Stimulated activated CD4-positive, alpha-beta T cell treated with anti-CD3 and anti-CD28 coated beads, Interleukin-4, amount 100 ng/mL, for 24 hours (primary cell): ENCODE results near the gene GATB.

Source experiments
- DNase-seq: peaks from one replicate; pipeline ENCODE4 v3.0.0-alpha.2; 2020

Gene GATB

DNA sequence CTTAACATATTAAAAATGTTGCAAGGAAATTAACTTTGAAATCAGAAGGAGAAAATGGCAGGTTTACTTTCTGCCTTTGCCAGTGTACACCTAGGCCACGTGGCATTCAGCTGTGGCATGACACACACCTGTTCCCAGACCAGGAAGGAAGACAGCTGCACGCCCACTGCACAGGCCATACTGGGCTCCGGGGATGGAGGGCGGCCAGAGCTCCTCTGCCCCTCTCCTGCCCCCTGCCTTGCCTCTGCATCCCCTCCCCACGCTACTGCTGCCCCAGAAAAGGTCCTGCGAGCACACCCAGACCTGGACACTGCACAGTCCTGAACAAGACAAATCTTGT, 68.4 kb downstream of the GATB start:
- DNase-seq = no peak

DNA sequence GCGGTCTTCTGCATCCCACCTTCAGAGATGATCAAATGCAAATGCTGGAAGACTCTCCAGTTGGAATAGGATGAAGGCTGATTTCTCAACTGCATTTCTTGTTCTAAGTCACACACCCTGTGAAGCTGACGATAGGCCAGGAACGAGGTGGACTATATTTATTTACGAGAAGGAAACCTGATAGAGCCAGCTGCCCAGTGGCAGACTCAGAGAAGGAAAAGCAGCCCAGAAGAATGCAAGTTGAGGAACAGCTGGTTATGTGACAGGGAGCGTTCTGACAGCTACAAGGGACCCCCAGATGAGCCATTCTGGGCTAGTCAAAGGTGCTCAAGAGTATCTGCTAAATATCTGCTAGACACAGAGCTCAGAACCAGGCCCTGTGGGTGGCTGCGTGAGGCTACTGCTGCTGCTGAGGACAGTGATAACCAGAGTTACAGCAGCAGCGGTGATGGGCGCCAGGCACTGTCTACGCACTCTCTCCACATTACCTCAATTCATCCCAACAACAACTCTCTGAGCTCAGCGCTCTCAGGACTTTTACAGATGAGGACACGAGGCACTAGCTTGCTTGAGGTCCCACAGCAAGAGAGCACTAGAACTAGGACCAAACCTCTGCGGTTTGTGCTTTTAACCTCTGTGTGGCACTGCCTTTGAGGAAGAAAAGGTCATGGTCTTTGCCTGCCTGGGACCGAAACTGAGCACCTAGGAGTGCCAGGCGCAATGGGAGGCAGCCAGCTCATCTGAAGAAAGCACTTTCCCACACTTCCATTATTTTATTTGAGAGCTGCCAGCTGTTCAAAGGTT, 69.0 kb downstream of the GATB start:
- DNase-seq = no peak

DNA sequence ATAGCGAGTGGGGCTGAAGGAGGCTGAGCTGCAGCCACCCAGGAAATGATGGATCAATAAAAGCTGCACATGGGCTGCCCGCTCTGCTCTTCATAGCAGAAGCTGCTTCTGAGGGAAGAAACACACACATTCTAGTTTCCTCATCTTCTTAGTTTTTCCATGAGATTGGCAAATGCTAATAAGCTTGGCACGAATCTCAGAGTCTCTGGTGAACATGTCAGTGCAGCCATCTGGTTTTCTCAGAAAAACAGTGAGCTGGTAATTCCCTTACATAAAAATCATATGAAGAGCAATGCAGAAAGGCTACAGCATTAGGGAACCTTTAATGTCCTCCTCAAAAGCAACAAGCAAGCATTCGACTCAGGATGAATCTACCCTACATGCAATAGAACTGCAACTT, 69.9 kb downstream of the GATB start:
- DNase-seq = no peak

DNA sequence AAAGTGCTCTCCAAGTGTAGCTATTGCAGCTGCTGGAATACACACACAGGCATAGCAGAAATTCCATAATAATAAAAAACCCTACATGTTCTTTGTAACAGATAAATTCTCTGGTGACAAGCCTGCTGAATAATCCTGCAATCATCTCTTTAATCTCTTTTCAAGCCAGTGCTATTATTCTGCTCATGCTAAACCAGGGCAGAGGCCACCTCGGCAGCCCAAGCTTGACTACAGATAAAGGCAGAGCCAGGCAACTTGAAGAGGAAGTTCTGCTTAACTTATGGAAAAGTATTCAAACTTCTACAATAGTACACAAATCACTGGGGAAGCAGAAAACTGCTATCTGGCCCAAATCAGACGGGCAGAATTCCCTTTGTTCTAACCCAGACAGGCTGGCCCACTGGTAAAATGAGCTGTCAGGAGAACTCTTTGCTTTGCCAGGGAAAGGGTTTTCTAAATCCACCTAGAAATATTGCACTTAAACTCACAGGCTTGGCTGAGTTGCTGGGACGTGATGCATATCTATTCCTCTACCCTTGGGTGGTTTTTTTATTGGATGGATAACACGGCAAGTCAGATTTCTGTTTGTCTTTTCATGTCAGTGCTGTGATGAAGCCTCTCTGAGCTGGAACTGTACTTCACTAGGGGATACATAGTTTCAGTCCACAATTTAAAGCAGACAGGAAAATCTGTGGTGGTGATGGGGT, 70.5 kb downstream of the GATB start:
- DNase-seq = no peak

DNA sequence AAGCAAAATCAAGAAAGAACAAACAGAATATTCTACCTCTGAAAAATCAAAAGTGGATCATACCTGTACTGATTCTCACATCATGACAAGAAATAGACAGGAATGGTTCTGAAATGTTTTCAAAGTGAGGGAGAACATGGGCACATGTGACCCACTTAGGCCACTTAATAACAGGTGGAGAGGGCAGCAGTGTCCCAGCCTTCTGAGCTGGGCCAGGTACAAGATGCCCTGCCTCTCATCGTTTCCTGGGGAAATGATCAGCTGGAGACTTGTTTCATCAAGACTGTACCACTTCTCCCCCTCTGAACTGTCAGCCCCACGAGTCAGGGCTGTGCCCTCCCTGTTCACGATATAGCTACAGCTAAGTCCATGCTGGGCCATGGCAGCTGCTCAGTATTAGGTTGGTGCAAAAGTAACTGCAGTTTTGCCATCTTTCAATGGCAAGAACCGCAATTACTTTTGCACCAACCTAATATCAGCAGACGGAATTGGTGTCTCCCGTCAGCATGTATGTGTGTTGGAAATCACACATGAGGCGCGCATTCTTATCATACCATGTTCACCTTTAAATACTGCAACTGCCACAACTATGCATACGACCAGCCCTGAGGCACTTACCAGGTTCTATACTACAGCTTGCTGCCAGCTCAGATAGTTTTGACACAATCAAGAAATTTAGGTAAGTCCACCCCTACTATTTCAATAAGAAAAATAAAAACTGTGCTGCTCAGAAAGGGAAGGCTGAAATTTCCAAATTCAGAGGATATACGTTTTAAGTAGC, 71.4 kb downstream of the GATB start:
- no peak for DNase-seq

DNA sequence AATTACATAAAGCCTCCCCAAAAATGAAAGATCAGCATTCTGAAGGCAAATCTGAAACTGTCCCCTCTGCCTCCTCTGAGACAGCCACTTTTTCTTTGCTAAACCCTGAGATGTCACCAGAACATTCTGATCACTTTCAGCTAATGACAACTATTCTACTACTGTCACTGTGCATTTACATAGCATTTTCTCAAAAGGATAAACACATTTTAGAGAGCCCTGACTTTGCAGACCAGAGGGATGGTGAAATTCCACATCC, 72.1 kb downstream of the GATB start:
- DNase-seq = no peak

DNA sequence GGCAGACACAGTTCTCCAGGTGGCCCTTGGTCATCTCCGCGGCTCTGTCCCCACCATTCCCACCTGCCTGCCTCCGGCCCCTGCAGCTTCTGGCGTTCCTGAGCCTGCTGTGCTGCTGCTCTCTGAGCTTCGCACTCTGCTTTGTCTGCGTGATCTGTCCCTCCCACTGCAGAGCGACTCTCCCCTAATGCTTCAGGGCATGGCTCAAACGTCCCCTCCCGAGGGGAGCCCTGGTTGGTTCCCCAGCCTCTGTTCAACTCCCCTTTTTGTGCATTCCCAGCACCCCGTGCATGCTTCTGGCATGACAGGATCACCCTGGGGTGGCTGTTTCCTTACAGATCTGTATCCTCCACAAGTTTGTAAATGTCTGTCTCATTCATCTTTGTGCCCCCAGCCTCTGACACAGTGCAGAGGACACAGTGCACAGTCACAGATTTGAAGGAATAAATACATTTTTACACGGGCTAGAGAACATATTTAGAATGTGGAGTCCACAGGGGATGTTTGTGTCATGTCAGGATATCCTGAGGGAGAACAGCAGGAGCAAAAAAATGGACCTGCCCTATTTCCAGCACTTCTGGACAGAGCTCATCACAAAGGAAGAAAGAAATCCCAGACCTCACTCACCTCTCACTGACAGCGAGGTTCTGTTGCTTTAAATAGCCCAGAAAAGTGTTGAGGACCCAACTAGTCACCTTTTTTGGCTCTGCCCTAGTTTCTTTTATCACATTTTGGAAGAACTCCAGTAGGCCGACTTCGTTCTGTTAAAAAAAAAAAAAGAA, 72.6 kb downstream of the GATB start:
- DNase-seq = no peak

DNA sequence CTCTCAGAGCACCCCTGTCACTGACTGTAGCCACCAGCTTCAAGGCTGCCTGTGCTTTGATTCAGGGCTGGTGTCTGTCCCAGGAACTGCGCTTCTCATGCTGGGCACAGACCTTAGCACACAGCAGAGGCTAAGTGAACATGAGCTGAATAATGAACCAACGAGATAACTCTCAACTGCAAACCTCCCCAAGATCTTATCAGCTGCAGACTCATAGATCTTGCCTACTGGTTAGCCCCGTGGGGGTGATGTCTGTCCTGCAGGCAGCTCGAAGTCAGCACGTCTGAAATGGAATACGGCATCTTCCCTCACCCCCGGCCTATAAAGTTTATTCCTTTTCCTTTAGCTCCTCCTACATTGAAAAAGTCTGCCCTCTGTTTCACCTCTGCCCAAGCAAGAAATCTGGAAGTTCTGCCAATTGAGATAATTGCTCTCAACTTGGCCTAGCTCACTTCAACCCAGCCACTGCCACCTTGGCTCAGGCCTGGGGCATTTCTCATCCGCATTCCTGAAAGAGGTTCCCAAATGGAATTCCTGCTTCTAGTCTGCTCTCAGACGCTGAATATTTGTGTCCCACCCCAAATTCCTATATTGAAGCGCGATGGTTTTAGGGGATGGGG, 73.7 kb downstream of the GATB start:
- no peak for DNase-seq

DNA sequence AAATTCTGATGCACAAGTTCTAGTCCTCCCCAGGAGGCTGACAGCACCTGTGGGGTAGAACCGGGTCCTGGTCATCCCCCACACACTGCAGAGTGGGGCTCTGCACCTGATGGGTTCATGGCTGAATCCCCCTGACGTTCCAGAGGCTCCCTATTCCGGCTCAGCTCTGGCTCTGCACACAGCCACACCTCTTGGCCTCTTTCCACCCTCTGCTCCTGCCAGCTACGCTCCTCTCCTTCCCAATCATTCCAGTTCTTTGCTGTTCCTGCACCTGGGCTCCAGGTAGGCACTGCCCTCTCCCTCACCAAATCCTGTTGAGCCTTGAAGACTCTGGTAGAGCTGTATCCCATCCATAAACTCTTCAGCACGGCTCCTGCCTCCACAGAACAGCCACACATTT, 75.5 kb downstream of the GATB start:
- no peak for DNase-seq

DNA sequence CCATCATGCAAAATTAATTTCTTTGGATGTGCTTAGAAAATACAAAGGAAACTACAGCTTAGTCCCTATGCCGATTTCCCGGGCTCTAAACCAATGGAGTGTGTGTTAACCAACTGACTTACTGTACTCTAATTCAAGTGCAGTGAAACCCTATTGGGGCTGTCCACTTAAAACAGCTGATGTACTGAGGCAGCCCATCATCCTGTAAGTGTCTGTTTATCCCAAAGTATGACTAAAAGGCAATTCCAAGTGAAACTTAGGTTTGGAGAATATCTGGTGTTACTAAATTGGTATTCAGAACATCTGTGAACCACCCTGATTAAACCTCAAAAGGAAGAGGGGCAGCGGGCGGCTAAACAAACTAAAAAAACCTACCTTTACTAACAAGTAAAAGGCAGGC, 79.7 kb downstream of the GATB start:
- no peak for DNase-seq

DNA sequence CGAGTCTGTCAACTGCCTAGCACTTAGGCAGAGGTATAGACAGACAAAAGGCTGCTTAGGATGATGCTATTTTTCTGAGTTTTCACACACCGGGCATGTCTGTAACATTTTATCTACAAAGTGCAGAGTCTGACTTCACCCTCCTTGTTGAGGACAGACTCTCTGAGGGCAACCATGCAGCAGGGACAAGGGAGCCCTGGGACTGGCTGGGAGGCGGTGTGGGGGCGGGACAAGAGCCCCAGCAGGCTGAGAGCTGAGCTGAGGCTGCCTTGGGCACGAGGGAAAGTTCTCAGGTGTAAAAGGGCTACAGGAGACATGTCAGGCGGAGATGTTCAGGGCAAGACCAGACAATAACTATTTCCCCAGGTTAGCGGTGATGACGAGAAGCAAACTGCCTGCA, 81.6 kb downstream of the GATB start:
- DNase-seq = no peak

DNA sequence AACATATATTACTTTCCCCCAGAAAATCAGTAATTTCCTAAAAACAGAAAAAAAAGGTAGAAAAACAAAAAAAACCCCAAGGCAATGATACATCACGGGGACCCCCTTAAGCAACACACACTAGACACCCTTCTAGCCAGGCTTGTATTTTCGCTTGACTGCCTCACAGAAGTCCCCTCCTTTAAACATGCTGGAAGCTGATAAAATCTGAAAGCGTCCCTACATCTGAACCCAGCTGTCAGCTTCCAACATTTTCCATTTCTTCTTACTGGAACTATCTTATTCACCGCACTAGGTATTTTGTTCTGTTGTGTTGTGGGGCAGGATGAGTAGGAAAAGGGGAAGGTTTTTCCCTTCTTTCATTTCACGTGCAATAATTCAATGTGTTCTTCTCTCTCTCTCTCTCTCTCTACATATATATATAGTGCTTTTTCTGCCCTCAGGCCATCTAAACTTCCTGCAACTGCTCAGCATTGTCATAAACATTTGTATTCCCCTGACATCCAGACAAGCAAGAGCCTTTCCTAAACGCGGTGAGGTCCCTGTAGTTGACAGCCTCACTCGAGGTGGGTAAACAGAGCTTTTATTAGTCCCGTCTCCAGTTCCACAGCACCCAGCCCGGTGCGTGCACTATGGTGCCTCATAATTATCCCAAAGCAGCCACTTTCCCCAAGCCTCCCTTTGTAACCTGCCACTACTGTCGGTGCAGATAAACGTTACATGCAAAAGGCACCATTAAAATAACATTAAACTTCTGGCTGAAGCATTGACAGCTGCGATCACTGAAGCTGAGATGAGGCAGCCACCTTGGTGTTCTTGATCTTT, 82.5 kb downstream of the GATB start:
- DNase-seq = no peak

DNA sequence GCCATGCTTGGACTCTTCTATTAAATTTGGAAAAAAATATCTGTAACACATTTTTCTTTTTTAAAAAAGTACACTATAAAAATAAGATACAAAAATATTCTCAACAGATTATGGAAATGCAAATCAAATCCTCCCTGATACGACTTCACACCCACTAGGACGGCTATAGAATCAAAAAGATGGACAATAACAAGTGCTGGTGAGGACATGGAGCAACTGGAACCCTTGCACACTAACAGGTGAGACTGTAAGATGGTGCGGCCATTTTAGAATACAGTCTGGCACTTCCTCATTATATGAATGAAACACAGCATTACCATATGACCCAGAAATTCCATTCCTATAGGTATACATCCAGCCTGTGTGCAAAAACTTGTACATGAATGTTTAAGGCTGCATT, 83.6 kb downstream of the GATB start:
- no peak for DNase-seq

DNA sequence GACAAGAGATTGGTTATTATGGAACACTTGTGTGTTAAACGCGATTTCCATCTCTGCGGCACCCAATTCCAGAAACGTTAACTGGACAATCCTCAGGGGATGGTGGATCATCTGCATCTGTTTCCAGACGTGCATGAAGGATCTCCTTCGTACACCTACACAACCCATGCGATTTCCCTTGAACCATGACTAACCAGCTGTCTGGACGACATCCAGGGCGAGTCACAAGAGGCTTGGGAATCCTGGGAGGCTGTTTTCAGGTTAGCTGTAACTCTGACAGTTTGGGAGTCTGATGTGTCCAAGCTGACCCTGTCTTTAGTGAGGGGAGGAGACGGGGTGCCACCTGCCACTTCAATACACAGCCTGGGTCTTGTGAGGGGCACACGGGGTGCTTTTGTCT, 84.5 kb downstream of the GATB start:
- no peak for DNase-seq

DNA sequence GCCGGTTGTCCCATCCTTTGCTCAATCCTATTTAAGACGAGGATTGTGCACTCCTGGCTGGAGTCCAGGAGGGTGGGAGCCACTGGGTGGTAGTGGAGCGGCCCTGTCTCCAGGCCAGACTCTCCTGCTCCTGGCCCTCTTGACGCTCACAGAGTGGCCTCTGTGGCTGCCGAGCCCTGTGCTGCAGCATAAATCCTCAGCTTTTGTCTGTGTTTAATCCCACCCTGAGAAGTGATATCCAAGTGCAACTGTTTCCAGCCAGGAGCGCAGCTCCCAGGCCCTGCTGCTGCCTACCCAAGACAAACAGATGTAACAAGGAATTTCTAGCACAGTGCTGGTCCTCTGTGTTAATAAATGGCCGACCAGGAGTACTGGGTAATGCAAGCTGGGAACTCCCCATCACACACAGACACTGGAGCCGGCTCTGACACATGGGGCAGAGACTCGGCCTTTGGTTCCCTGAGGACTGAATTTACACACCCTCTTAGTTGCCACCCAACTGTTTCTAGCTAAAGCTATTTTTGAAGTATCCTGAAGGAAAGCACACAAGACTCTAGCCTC, 85.3 kb downstream of the GATB start:
- no peak for DNase-seq

DNA sequence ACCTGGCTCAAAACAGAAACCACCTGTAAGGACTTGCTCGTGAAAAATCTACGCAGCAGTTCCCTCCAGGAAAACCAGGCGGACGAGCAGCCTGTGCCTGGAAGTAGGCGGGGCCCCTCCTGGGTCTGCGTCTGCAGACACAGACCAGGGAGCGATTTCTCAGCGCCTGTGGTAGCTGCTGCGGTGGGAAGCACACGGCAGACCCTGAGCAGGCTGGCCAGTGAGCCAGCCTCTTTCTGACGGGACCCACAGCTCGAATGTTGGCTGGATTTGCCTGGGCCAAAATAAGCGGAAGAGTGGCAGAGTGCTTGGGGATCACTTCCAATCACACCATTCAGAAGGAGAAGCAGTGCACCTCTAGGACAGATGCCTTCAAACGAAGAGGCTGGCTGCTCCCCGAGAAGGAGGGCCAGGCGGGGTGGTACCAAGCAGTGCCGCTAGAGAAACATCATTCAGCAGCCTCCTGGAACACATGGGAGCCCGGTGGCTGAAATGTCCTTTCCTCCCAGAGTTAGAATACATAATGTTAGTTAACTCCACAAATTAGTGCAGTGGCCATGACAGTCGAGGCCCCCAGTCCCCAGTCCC, 85.9 kb downstream of the GATB start:
- DNase-seq = no peak

DNA sequence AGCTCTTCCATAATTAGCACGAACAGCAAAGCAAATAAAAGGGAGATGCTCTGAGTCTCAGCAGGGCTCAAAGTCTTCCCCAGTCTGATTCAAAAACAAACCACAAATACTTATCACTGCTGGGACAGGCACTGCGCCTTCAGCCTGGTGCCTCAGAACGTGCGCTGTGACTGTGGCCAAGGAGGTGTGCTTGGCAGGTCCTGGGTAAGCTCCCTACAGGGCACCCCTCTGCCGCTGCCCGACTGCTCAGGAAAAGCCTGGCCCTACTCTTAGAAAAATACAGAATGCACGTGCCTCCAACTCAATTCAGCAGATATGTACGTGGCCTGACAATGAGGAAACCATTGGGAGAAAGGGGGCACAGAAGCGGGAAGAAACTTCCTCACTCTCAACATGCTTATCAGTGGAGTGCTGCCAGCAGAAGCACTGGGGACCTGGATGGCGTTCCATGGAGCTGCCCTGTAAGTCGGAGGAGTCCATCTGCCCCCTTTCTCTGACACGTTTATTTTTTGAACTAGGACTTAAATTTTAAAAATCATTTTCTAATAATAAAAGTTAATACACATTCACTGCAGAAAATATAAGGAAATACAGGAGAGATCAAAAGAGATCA, 86.8 kb downstream of the GATB start:
- DNase-seq = no peak

DNA sequence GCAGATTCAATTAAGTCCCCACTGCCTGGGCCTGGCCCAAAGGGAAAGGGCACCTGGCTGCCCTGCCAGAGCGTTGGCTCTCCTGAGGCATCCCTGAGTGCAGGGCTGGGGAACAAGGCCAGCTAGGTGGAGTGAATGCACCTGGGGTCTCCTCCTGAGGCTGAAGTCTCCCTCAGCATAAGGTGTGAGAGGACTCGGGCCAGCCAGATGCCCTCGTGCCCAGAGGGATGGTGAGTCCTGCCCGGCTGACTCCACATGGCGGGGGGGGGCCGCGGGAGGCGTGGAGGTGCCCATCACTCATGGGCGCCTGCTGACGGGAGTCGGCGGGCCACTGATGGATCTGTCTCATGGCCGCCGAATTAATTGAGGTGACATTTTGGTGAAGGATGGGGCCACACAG, 87.8 kb downstream of the GATB start:
- DNase-seq = no peak

DNA sequence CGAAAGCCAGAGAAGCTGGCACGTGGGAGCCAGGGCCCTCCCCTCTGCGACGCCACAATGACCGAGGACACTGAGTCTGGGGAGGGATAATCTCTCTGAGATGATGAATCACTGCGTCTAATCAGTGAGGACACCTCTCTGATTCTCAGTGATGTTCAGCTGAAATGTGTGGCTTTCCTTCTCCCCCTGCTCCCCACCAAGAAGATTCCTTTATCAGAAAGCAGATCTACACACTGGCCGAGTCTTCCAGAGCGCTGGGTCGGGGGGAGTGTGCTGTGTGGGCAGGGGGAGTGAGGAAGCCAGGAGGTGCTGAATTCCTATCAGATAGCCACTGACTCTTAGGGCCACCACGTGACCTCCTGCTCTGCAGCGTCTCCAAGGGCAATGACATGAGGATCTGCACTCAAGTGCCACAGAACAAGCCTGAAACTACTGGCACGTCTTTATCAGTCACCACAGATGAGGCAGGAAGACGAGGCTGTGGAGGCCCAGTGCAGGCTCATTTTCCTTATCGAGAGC, 89.2 kb downstream of the GATB start:
- DNase-seq = no peak

DNA sequence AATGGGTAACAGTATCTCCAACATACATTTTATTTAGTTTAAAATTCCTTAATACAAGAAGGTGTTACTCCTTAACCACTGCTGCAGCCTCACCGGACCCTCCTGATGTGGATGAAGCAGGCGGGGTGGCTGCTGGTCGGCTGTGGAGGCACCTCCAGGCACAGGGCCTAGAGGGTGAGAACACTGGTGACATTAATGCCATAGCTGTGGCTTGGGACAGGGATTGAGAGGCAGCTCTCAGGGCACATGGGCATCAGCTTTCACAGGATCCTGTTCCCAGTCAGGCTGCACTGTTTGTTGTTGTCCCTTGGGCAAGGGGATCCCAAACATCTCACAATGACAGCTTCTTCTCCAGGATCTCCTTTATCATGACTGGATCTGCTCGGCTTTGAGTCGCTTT, 90.0 kb downstream of the GATB start:
- DNase-seq = no peak

DNA sequence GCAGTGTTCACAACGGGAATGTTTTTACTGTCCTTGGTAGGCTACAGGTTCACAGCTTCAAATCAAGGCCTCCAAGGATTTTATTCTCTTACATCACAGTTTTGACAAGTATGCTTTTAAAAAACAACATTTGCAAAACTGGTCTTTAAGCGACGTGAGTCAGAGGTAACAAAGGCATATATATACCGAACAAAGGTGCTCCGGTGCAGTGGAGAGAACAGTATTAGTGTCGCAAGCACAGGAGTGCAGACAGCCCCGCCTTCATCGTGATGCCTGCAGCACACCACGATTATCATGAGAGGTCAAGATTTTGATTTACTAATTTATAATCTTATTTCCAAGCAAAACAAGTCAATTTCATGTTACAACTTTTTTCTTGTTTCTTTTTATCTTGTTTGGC, 90.8 kb downstream of the GATB start:
- no peak for DNase-seq
